ENCODE results near the gene PDZD2. TPM values are rescaled to one million over a fixed set of nuclear protein-coding genes. Genes with fewer than 3 reads are reported as not detected.
A peak's percentile ranks its signal among the peaks of the same experiment; 100 is the strongest.

Gene PDZD2
- total and polyA plus RNA-seq, 7 donors = 1.2 to 11.7 (median 7.1) TPM

GRCh38 chr5:32024751-32025150 is 385.8 kb downstream of the PDZD2 start:
- Histone ChIP-seq H3K27ac (no peak overlapping the region), H3K4me1 (peaks cover 0 to 25% (median 13%) of the 10 kb centered on the region in 4 donors), H3K4me3 (no peak overlapping the region), H3K9me3 (no peaks in the 10 kb centered on the region), H3K36me3 (no peaks in the 10 kb centered on the region), H3K27me3 (no peaks in the 10 kb centered on the region)
- intact Hi-C loops (cut with DNase I) = no loop called here
- WGBS, 2 donors = 83 to 91% methylated on average over 2 of the region's 2 CpGs
- TF ChIP-seq, protein P1, sequence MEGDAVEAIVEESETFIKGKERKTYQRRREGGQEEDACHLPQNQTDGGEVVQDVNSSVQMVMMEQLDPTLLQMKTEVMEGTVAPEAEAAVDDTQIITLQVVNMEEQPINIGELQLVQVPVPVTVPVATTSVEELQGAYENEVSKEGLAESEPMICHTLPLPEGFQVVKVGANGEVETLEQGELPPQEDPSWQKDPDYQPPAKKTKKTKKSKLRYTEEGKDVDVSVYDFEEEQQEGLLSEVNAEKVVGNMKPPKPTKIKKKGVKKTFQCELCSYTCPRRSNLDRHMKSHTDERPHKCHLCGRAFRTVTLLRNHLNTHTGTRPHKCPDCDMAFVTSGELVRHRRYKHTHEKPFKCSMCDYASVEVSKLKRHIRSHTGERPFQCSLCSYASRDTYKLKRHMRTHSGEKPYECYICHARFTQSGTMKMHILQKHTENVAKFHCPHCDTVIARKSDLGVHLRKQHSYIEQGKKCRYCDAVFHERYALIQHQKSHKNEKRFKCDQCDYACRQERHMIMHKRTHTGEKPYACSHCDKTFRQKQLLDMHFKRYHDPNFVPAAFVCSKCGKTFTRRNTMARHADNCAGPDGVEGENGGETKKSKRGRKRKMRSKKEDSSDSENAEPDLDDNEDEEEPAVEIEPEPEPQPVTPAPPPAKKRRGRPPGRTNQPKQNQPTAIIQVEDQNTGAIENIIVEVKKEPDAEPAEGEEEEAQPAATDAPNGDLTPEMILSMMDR (IDR thresholded peaks at IDR 0.05) = no peak
- TF ChIP-seq EP300 (IDR thresholded peaks at IDR 0.05) (no peak), POLR2AphosphoS5 (IDR thresholded peaks at IDR 0.05) (no peak), POLR2A (IDR thresholded peaks at IDR 0.05) (no peak)
- DNase-seq = no peak

DNA sequence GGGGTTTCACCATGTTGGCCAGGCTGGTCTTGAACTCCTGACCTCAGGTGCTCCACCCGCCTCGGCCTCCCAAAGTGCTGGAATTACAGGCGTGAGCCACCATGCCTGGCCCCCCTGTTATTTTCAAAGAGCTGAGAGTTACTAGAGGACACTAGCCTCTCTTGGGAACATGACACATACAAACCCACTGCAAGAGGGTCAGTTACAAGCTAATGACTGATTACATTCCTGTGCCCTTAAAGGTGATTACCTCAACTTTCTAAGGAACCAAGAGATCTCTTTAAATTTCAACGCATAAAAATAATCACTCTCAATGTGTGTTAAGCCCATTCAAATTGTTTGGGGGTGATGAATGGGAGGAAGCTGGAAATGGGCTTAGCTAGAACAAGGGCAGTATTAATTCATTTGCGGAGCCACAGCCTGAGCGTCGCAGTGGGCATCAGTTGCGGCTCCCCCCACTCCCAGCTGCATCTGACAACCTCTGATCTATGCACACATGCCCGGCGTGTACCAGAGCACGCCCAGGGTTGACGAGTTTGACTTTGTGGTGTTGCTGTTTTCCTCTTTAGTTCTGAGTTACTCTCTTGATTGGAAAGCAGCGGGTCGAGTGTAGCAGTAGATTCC is 388.3 kb downstream of the PDZD2 start:
- H3K27ac ChIP-seq = peak overlapping the region; percentile 51 to 71 (median 64)
- H3K9me3 ChIP-seq = no peaks in the 10 kb centered on the region
- intact Hi-C loops (cut with DNase I) = no loop called here
- no peaks in the 10 kb centered on the region for H3K27me3 ChIP-seq
- peaks cover 0 to 36% (median 14%) of the 10 kb centered on the region in 4 donors for H3K4me1 ChIP-seq
- TF ChIP-seq POLR2AphosphoS5 (IDR thresholded peaks at IDR 0.05) = no peak
- no peak for TF ChIP-seq POLR2A (IDR thresholded peaks at IDR 0.05)
- TF ChIP-seq, protein P1 (IDR thresholded peaks at IDR 0.05) = no peak
- TF ChIP-seq EP300 (IDR thresholded peaks at IDR 0.05) = no peak
- H3K36me3 ChIP-seq = no peaks in the 10 kb centered on the region
- WGBS, 2 donors = 57 to 63% methylated on average over 14 of the region's 14 CpGs
- no peak overlapping the region for H3K4me3 ChIP-seq
- DNase-seq = no peak

DNA sequence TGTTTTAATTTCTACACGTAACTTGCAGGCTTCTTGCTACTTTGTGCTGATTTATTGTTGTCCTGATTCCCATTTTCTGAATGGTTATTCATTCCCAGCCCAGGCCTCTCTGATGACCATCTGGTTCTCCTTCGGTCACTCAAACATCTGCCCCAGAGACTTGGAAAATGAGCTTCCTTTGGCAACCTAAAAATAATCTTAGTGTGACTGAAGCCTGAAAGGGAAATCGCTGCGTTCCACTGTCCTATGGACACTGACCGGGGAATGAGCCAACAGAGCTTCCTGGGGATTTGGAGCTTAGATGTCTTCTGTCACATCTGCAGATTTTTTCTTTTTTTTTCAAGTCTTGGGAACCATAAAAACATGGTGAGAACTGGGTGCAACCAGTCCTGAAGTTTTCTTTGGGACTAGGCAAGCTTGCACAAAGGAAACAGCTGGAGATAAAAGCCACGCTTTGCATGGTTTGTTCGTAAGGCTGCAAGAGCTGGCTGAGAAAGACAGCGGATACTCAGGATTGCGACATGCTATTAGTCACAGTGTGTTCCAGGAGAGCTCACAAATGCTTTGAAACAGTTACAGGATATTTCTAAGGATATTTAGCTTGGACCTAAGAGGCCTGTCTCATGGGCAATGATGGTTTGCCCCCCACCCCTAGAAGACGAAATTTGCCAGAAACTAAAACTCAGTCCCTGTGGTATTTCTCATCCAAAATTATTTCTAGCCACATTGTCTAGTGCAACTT is 389.0 kb downstream of the PDZD2 start:
- peak; percentile 88 for DNase-seq
- Histone ChIP-seq H3K4me3 (no peak overlapping the region), H3K27ac (peak overlapping the region; percentile 56 to 71 (median 64)), H3K27me3 (no peaks in the 10 kb centered on the region), H3K36me3 (no peaks in the 10 kb centered on the region), H3K4me1 (peaks cover 0 to 36% (median 14%) of the 10 kb centered on the region in 4 donors), H3K9me3 (no peaks in the 10 kb centered on the region)
- WGBS, 2 donors = 52 to 63% methylated on average over 10 of the region's 10 CpGs
- peak in 2 of 4 donors; percentile 28 to 65 for TF ChIP-seq EP300 (IDR thresholded peaks at IDR 0.05)
- TF ChIP-seq, protein P1 (IDR thresholded peaks at IDR 0.05) = no peak
- peak; percentile 68 to 87 (median 76) for TF ChIP-seq POLR2AphosphoS5 (IDR thresholded peaks at IDR 0.05)
- intact Hi-C loops (cut with DNase I) = no loop called here

GRCh38 chr5:32029261-32029660 is 390.3 kb downstream of the PDZD2 start:
- peaks cover 0 to 36% (median 14%) of the 10 kb centered on the region in 4 donors for H3K4me1 ChIP-seq
- H3K27ac ChIP-seq = peak overlapping the region in 3 of 4 donors; percentile 2 to 70 (median 59)
- no peaks in the 10 kb centered on the region for H3K36me3 ChIP-seq
- TF ChIP-seq, protein P1 (IDR thresholded peaks at IDR 0.05) = no peak
- no peak for TF ChIP-seq EP300 (IDR thresholded peaks at IDR 0.05)
- no peak for TF ChIP-seq POLR2A (IDR thresholded peaks at IDR 0.05)
- TF ChIP-seq POLR2AphosphoS5 (IDR thresholded peaks at IDR 0.05) = no peak
- intact Hi-C loops (cut with DNase I) = no loop called here
- no peaks in the 10 kb centered on the region for H3K9me3 ChIP-seq
- no peaks in the 10 kb centered on the region for H3K27me3 ChIP-seq
- H3K4me3 ChIP-seq = no peak overlapping the region
- 73 to 81% methylated on average over 2 of the region's 2 CpGs for WGBS, 2 donors
- DNase-seq = no peak

All from sigmoid colon (tissue), 7 donors.